Activated CD8-positive, alpha-beta T cell treated with anti-CD3 and anti-CD28 coated beads, Interleukin-2, amount 10 ng/mL, durations not matched to agents 7 days and 5 days (primary cell): ENCODE measurements around the gene SMYD3. TPM values are rescaled to one million over a fixed set of nuclear protein-coding genes. Genes with fewer than 3 reads are reported as not detected.

ENCODE experiments used
- ATAC-seq: fragments of 150-1000 bp; cut with Tn5 transposase; one replicate; pipeline ENCODE4 v1.10.0; 2021; ENCODE audit warnings: moderate library complexity
- CTCF ChIA-PET: fragments of 350-600 bp; sonication (Branson Sonifier 250); formaldehyde crosslinking; loops from one replicate; lab custom pipeline; 2021; ENCODE audit warnings: antibody characterized with exemption; lab: Charles Lee
- POLR2A ChIA-PET: fragments of 350-600 bp; sonication (Branson Sonifier 250); formaldehyde crosslinking; loops from one replicate; lab custom pipeline; 2021; ENCODE audit warnings: antibody characterized with exemption; lab: Charles Lee
- DNase-seq: peaks from one replicate; pipeline ENCODE4 v3.0.0-alpha.2; 2020
- H3K27ac Mint-ChIP-seq: one replicate; pipeline ENCODE4 v1.8.0; 2021; ENCODE audit warnings: mild to moderate bottlenecking, mixed read lengths
- H3K27me3 Mint-ChIP-seq: one replicate; pipeline ENCODE4 v1.8.0; 2021; ENCODE audit warnings: low read depth, mixed read lengths
- H3K36me3 Mint-ChIP-seq: one replicate; pipeline ENCODE4 v1.8.0; 2021; ENCODE audit warnings: low read depth, mixed read lengths
- H3K4me1 Mint-ChIP-seq: one replicate; pipeline ENCODE4 v1.8.0; 2021; ENCODE audit warnings: low read depth, mixed read lengths
- H3K4me3 Mint-ChIP-seq: one replicate; pipeline ENCODE4 v1.8.0; 2021; ENCODE audit warnings: mild to moderate bottlenecking, mixed read lengths
- H3K9me3 Mint-ChIP-seq: one replicate; pipeline ENCODE4 v1.8.0; 2022; ENCODE audit warnings: mixed read lengths; ENCODE audit not compliant: insufficient read depth
- total RNA-seq, 2 experiments: library from RNA; stranded (reverse); gene quantifications; one replicate each; pipeline ENCODE4 v1.2.3, GENCODE V29; 2021

SMYD3 gene
- total RNA-seq, 2 experiments from 2014 or later, result 22.7 to 23.2 TPM

- Mint-ChIP-seq H3K27me3 (no peaks in the 10 kb centered on the region), H3K9me3 (no peaks in the 10 kb centered on the region), H3K4me1 (peaks cover 4% of the 10 kb centered on the region), H3K36me3 (peaks cover 4% of the 10 kb centered on the region), H3K27ac (no peak overlapping the region), H3K4me3 (no peak overlapping the region)
- no peak for ATAC-seq
- ChIA-PET CTCF (no interaction called here), POLR2A (no interaction called here)
- no peak for DNase-seq
These were observed 211.1 kb downstream of the SMYD3 start for GRCh38 chr1:246295968-246296367.

GRCh38 chr1:246295340-246295739, 211.7 kb downstream of the SMYD3 start:
- Mint-ChIP-seq H3K4me3 (no peak overlapping the region), H3K9me3 (no peaks in the 10 kb centered on the region), H3K36me3 (peaks cover 4% of the 10 kb centered on the region), H3K27me3 (no peaks in the 10 kb centered on the region), H3K4me1 (peaks cover 4% of the 10 kb centered on the region), H3K27ac (no peak overlapping the region)
- no peak for ATAC-seq
- ChIA-PET CTCF (no interaction called here), POLR2A (no interaction called here)
- DNase-seq, result no peak

DNA sequence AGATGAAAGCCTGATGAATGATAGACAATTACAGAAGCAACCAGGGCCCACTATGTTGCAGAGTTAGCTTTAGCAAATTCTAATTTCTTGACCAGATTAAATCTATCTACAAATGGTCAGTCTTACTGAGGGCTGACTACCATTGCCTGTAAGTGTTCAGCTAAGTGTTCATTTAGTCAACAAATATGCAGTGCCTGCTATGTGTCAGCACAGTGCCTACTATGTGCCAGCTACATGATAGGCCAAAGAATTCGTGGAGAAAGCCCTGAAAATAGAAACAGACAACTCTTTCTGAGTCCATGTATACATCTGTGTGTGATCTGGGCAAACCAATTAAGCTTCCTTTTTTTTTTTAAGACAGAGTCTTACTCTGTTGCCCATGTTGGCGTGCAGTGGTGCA, 212.8 kb downstream of the SMYD3 start:
- ATAC-seq (no peak), DNase-seq (no peak)
- Mint-ChIP-seq H3K9me3 (no peaks in the 10 kb centered on the region), H3K36me3 (no peaks in the 10 kb centered on the region), H3K4me1 (peaks cover 4% of the 10 kb centered on the region), H3K4me3 (no peak overlapping the region), H3K27me3 (no peaks in the 10 kb centered on the region), H3K27ac (no peak overlapping the region)
- POLR2A ChIA-PET, result no interaction called here
- CTCF ChIA-PET, result no interaction called here

DNA sequence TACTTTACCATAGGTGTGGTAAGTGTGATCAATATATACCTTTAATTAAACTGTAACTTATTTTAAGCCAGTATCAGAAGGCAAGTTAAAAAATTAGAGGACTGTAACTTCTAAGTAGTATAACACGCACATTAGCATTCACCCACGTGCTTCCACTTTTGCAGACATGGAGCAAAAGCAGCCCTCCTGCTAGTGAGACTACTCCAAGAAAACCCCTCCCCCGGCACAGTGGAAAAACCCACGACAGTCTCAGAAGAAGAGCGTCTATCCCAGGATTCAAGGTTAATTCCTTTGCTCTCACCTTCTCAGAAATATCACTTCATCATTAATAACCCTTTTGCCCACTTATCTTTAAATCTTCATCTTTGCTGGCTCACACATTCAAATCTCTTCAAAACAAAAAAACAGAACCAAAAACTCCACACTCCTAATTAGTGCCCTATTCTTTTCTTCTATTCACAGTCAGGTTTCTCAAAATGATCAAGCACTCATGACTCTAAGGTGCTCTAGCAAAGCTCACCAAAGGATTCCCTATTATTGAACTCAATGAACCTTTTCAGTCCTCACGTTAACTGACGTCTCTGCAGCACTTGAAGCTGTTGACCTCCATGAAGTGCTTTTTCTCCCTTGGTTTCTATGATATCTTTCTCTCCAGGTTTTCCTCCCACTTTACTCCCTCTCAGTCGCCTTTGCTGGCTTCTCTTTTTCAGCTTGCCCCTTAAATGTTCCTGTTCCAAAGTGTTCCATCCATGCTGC, 213.5 kb downstream of the SMYD3 start:
- Mint-ChIP-seq H3K9me3 (no peaks in the 10 kb centered on the region), H3K36me3 (no peaks in the 10 kb centered on the region), H3K27me3 (no peaks in the 10 kb centered on the region), H3K27ac (no peak overlapping the region), H3K4me3 (no peak overlapping the region), H3K4me1 (peaks cover 4% of the 10 kb centered on the region)
- POLR2A ChIA-PET, result no interaction called here
- ATAC-seq (no peak), DNase-seq (no peak)
- CTCF ChIA-PET, result no interaction called here

DNA sequence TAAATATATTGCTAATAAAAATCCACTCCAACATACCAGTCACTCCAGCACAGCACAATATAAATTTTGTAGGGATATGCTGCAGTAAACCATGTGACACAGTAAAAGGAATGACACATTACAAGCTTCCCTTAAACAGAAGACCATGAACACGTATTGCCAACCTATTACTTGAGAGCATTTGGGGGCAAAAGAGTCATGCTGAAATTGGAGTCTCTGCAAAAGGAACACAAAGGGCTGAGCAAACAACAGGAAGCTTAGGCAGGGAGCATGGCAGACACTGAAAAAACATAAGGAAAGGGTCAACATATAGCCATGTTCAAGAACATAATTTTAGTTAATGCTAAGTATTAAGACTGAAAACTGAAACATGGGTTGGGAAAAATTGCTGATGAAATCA, 214.5 kb downstream of the SMYD3 start:
- DNase-seq (no peak), ATAC-seq (no peak)
- H3K9me3 Mint-ChIP-seq, result no peaks in the 10 kb centered on the region
- H3K4me1 Mint-ChIP-seq, result peaks cover 4% of the 10 kb centered on the region
- H3K27ac Mint-ChIP-seq, result no peak overlapping the region
- H3K36me3 Mint-ChIP-seq, result no peaks in the 10 kb centered on the region
- no peaks in the 10 kb centered on the region for H3K27me3 Mint-ChIP-seq
- ChIA-PET CTCF (no interaction called here), POLR2A (no interaction called here)
- H3K4me3 Mint-ChIP-seq, result no peak overlapping the region

DNA sequence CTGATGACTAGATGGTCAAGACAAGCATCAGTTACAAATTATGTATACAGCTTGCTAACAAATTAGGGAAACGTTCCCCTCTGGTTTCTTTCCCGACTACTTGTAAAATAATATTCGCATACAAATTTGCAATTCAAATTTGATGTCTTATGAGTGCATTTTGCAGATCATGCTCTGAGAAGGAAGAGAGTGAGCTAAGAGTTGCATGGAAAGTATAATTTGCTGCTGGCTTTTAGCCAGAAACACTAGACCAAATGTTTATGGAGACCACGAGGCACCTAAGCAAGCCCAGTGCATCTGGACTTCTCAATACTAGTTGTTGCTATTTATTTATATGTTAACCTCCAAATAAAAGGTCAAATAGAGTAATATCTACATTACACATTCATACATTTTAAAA, 216.0 kb downstream of the SMYD3 start:
- CTCF ChIA-PET, result no interaction called here
- Mint-ChIP-seq H3K27ac (no peak overlapping the region), H3K9me3 (no peaks in the 10 kb centered on the region), H3K27me3 (no peaks in the 10 kb centered on the region), H3K4me3 (no peak overlapping the region), H3K4me1 (peaks cover 3% of the 10 kb centered on the region), H3K36me3 (no peaks in the 10 kb centered on the region)
- ATAC-seq (no peak), DNase-seq (no peak)
- POLR2A ChIA-PET, result no interaction called here

GRCh38 chr1:246283771-246284410, 223.2 kb downstream of the SMYD3 start:
- DNase-seq, result no peak
- ChIA-PET POLR2A (no interaction called here), CTCF (no interaction called here)
- Mint-ChIP-seq H3K27me3 (no peaks in the 10 kb centered on the region), H3K4me1 (no peaks in the 10 kb centered on the region), H3K36me3 (no peaks in the 10 kb centered on the region), H3K9me3 (no peaks in the 10 kb centered on the region), H3K4me3 (no peak overlapping the region), H3K27ac (no peak overlapping the region)
- ATAC-seq, result no peak

DNA sequence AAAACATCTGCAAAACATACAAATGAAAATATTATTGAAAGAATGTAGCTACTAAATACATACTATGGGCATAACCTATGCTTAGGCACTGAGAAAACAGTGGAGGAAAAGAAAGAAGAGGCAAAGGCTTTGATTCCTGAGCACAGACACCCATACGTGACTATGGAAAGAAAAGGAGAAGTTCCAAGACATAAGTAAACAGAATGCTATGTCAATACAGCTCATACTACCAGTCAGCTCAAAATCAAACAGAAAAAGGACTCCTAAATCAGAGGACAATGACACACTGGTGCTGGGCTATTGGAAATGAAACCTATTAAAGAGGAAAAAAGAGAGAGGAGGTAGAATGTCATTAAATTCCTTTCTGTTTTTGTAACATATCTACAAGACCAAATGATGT, 225.4 kb downstream of the SMYD3 start:
- POLR2A ChIA-PET, result no interaction called here
- Mint-ChIP-seq H3K4me3 (no peak overlapping the region), H3K27me3 (no peaks in the 10 kb centered on the region), H3K4me1 (no peaks in the 10 kb centered on the region), H3K27ac (no peak overlapping the region), H3K9me3 (no peaks in the 10 kb centered on the region), H3K36me3 (no peaks in the 10 kb centered on the region)
- no peak for DNase-seq
- no peak for ATAC-seq
- CTCF ChIA-PET, result no interaction called here

- Mint-ChIP-seq H3K4me3 (no peak overlapping the region), H3K9me3 (no peaks in the 10 kb centered on the region), H3K4me1 (no peaks in the 10 kb centered on the region), H3K27ac (no peak overlapping the region), H3K36me3 (no peaks in the 10 kb centered on the region), H3K27me3 (no peaks in the 10 kb centered on the region)
- ChIA-PET CTCF (interaction anchor here (1.1 to 1.3 kb wide), 2 partner anchors 210 to 270 kb away, joined by 3 to 4 read pairs; no protein-coding TSS in a partner anchor), POLR2A (no interaction called here)
- ATAC-seq (no peak), DNase-seq (no peak)
These were observed 225.9 kb downstream of the SMYD3 start for GRCh38 chr1:246281195-246281594.

DNA sequence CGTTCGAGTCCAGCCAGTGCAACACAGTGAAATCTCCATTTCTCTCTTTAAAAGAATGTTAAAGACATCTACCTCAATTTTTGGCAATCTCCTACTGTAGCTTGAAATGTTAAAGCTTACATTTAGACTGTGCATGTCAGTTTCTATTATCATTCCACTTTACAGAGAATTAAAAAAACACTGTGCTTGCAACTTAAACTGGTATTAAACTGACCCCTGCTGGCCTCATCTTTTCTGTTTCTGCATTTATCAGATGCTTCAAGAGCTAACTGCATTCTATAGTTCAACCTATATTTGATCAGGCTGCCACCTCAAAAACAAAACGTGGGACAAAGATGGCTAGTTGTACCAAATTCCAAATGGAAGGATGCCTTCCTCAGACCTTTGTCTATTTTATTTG, 226.5 kb downstream of the SMYD3 start:
- Mint-ChIP-seq H3K4me1 (no peaks in the 10 kb centered on the region), H3K4me3 (no peak overlapping the region), H3K27me3 (no peaks in the 10 kb centered on the region), H3K27ac (no peak overlapping the region), H3K9me3 (no peaks in the 10 kb centered on the region), H3K36me3 (no peaks in the 10 kb centered on the region)
- POLR2A ChIA-PET, result no interaction called here
- no peak for DNase-seq
- CTCF ChIA-PET, result interaction anchor here (1.1 to 2.0 kb wide), 3 partner anchors 8 to 269 kb away, joined by 3 to 4 read pairs (median 4); no protein-coding TSS in a partner anchor
- no peak for ATAC-seq

DNA sequence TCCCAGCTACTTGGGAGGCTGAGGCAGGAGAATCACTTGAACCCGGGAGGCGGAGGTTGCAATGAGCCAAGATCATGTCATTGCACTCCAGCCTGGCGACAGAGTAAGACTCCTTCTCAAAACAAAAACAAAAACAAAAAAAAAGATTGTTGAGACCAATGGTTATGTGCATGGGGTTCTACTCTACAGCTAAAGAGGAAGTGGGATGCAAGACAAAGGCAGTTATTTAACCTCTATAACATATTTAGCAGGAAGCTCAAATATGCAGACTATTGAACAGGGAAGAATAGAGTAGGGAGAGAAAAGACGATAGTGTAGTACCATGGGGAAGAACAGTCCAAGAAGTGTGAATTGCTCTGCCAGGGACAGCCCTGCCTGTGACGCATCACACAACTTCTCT, 227.7 kb downstream of the SMYD3 start:
- CTCF ChIA-PET, result interaction anchor here (2.0 kb wide), 1 partner anchor 10 kb away, joined by 4 read pairs; no protein-coding TSS in a partner anchor
- Mint-ChIP-seq H3K9me3 (no peaks in the 10 kb centered on the region), H3K27ac (no peak overlapping the region), H3K4me3 (no peak overlapping the region), H3K27me3 (no peaks in the 10 kb centered on the region), H3K36me3 (no peaks in the 10 kb centered on the region), H3K4me1 (no peaks in the 10 kb centered on the region)
- DNase-seq (no peak), ATAC-seq (no peak)
- POLR2A ChIA-PET, result no interaction called here

- no peak for DNase-seq
- ATAC-seq, result no peak
- no peak overlapping the region for H3K4me3 Mint-ChIP-seq
- ChIA-PET CTCF (interaction anchor here (2.0 kb wide), 1 partner anchor 11 kb away, joined by 4 read pairs; no protein-coding TSS in a partner anchor), POLR2A (no interaction called here)
- H3K27ac Mint-ChIP-seq, result no peak overlapping the region
- no peaks in the 10 kb centered on the region for H3K4me1 Mint-ChIP-seq
- H3K9me3 Mint-ChIP-seq, result no peaks in the 10 kb centered on the region
- no peaks in the 10 kb centered on the region for H3K27me3 Mint-ChIP-seq
- H3K36me3 Mint-ChIP-seq, result no peaks in the 10 kb centered on the region
These were observed 228.7 kb downstream of the SMYD3 start for GRCh38 chr1:246278371-246278770.
